ENCODE data around the gene TNNC1. TPM values are rescaled to one million over a fixed set of nuclear protein-coding genes. Genes with fewer than 3 reads are reported as not detected.

TNNC1 gene
- total RNA-seq, 1 experiment from 2014 or later: 5.6 TPM

DNA sequence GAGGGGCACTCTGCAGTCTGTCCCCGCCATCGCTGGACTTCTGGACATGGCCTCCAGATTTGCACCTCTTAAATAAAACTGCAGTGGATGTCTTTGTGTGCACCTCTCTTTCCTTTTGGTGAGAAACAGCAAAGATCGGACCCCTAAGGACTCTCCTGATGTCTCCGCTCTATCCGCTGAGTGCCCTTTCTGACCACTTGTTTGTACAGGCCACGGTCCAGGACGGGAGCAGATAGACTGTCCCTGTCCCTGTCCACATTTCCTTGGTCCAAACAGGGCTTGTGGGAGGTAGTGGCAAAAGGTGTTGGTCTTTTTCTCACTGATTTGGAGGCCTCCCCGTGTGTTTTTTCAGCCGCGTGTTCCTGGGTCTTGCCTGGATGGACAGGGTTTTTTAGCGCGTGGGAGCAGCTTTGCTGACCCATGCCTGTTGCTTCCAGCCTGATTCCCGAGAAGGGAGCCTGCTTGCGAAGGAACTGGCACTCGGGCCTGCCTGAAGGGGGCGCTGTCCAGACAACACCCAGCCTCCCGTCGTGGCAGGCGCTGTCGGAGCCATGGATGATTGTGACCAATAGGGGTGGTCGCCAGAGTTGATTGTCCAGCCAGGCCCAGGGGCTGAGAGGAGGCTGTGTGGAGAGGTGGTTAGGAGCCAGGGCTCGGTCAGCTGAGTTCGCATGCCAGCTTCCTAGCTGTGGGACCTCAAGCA is 28.1 kb upstream of the TNNC1 start:
- peaks cover 41 to 93% (median 92%) of the 10 kb centered on the region in 3 experiments; a peak in 6 of 7 replicates for H3K36me3 Mint-ChIP-seq (ENCODE audit: insufficient read depth in 1 of 3, low read depth in 3 of 3)

More for the DNA sequence above, 28.1 kb upstream of the TNNC1 start:
- H3K79me2 ChIP-seq (ENCODE audit: insufficient read depth, low read length): no peaks in the 10 kb centered on the region
- H4K20me1 ChIP-seq (ENCODE audit: control insufficient read depth, insufficient read depth, insufficient read length): no peaks in the 10 kb centered on the region
- no peaks in the 10 kb centered on the region for H3K27me3 ChIP-seq (ENCODE audit: insufficient read depth, low read length)
- no peak overlapping the region for H3K27ac ChIP-seq (ENCODE audit: insufficient read length, low read depth, low read length)
- no peaks in the 10 kb centered on the region for H3K9me3 ChIP-seq (ENCODE audit: control insufficient read depth, low read depth, low read length)
- Mint-ChIP-seq H3K9me3 (no peaks in the 10 kb centered on the region), H3K4me1 (no peaks in the 10 kb centered on the region; a peak in 2 of 4 replicates), H3K27me3 (ENCODE audit: low read depth) (no peaks in the 10 kb centered on the region), H3K27ac (peak overlapping the region; percentile 25 to 51 (median 34); a peak in 3 of 7 replicates), H3K4me3 (no peak overlapping the region)
- H2BK15ac ChIP-seq (ENCODE audit: low read depth, low read length): no peak overlapping the region
- no peaks in the 10 kb centered on the region for H3K79me1 ChIP-seq (ENCODE audit: insufficient read depth, low read depth, low read length, poor library complexity, severe bottlenecking)
- no peak overlapping the region for H3K56ac ChIP-seq (ENCODE audit: insufficient read length, low read depth, low read length)
- peak; percentile 88 for DNase-seq
- H3K23me2 ChIP-seq (ENCODE audit: insufficient read length, low read depth, low read length, poor library complexity, severe bottlenecking): no peaks in the 10 kb centered on the region
- H3K9ac ChIP-seq (ENCODE audit: extremely low read depth, insufficient read length, low read length): no peak overlapping the region
- no peak overlapping the region for H3K4ac ChIP-seq (ENCODE audit: low read depth, low read length)
- H2AK5ac ChIP-seq (ENCODE audit: insufficient read length, low read length): no peak overlapping the region
- H3K4me2 ChIP-seq (ENCODE audit: insufficient read depth, insufficient read length, low read length): no peak overlapping the region
- H2BK12ac ChIP-seq (ENCODE audit: insufficient read length, low read depth, low read length): no peak overlapping the region
- no peak overlapping the region for H4K5ac ChIP-seq (ENCODE audit: insufficient read length, low read depth, low read length)
- TF ChIP-seq, protein P1, sequence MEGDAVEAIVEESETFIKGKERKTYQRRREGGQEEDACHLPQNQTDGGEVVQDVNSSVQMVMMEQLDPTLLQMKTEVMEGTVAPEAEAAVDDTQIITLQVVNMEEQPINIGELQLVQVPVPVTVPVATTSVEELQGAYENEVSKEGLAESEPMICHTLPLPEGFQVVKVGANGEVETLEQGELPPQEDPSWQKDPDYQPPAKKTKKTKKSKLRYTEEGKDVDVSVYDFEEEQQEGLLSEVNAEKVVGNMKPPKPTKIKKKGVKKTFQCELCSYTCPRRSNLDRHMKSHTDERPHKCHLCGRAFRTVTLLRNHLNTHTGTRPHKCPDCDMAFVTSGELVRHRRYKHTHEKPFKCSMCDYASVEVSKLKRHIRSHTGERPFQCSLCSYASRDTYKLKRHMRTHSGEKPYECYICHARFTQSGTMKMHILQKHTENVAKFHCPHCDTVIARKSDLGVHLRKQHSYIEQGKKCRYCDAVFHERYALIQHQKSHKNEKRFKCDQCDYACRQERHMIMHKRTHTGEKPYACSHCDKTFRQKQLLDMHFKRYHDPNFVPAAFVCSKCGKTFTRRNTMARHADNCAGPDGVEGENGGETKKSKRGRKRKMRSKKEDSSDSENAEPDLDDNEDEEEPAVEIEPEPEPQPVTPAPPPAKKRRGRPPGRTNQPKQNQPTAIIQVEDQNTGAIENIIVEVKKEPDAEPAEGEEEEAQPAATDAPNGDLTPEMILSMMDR (conservative IDR thresholded peaks at IDR 0.05): peak; percentile 90
- no peak overlapping the region for H4K91ac ChIP-seq (ENCODE audit: insufficient read length, low read depth, low read length)
- no peaks in the 10 kb centered on the region for H3K4me1 ChIP-seq (ENCODE audit: insufficient read depth, low read length)
- no peak overlapping the region for H3K18ac ChIP-seq (ENCODE audit: insufficient read length, low read depth, low read length)
- H4K8ac ChIP-seq (replicated peaks; ENCODE audit: insufficient read length, low read depth, low read length): no peak overlapping the region
- H2BK120ac ChIP-seq (ENCODE audit: low read depth, low read length, poor library complexity, severe bottlenecking): no peak overlapping the region
- H2BK20ac ChIP-seq (ENCODE audit: low read depth, low read length, poor library complexity, severe bottlenecking): no peak overlapping the region
- H3T11ph ChIP-seq (ENCODE audit: low read length): no peak overlapping the region
- H2AFZ ChIP-seq (ENCODE audit: low read length): no peak overlapping the region
- no CpG with 5 or more reads among the region's 23 CpGs for WGBS (ENCODE audit: extremely low coverage, insufficient read length, low lambda C conversion rate)
- no peak overlapping the region for H3K14ac ChIP-seq (ENCODE audit: insufficient read depth, low read length)
- H2BK5ac ChIP-seq (ENCODE audit: insufficient read length, low read length): no peak overlapping the region
- H3K23ac ChIP-seq (ENCODE audit: insufficient read length, low read depth, low read length): no peak overlapping the region
